Cardiac fibroblast (primary cell): ENCODE measurements around the gene CLEC16A.
A peak's percentile ranks its signal among the peaks of the same experiment; 100 is the strongest.

Source experiments
- DNase-seq, 2 donors: peaks; one replicate each; pipeline versions ENCODE4 v3.0.0 to v3.0.0-alpha.2; 2010; ENCODE audit warnings: low read depth in 2 of 2
- H3K4me3 ChIP-seq, 2 donors: replicated peaks in 1 of 2; 1 replicate in 1 of 2; 2 replicates in 1 of 2; pipeline ENCODE4 v1.5.1; 2011; ENCODE audit warnings: low read depth in 2 of 2, low read length in 2 of 2, mild to moderate bottlenecking in 2 of 2, moderate library complexity in 1 of 2
- CTCF ChIP-seq: IDR thresholded peaks from one replicate; pipeline ENCODE4 v1.5.1; 2011; ENCODE audit warnings: low read depth, mild to moderate bottlenecking, low read length, inconsistent platforms

The CLEC16A gene

GRCh38 chr16:11198375-11198774 is 254.0 kb downstream of the CLEC16A start:
- no peak overlapping the region for H3K4me3 ChIP-seq
- TF ChIP-seq CTCF = no peak
- DNase-seq = no peak

- H3K4me3 ChIP-seq = no peak overlapping the region
- TF ChIP-seq CTCF = no peak
- DNase-seq = no peak
These were observed 254.5 kb downstream of the CLEC16A start for GRCh38 chr16:11198828-11199227.

- H3K4me3 ChIP-seq = no peak overlapping the region
- no peak for TF ChIP-seq CTCF
- peak in 1 of 2 donors; percentile 54 for DNase-seq
These were observed 256.2 kb downstream of the CLEC16A start for GRCh38 chr16:11200592-11200991.

GRCh38 chr16:11201498-11202259 is 257.3 kb downstream of the CLEC16A start:
- no peak for TF ChIP-seq CTCF
- H3K4me3 ChIP-seq = no peak overlapping the region
- DNase-seq = peak; percentile 67 to 94

GRCh38 chr16:11202260-11203091 is 258.1 kb downstream of the CLEC16A start:
- no peak for TF ChIP-seq CTCF
- DNase-seq = peak in 1 of 2 donors; percentile 66
- no peak overlapping the region for H3K4me3 ChIP-seq

GRCh38 chr16:11203111-11203623 is 258.8 kb downstream of the CLEC16A start:
- no peak for TF ChIP-seq CTCF
- DNase-seq = no peak
- H3K4me3 ChIP-seq = no peak overlapping the region
